ENCODE results near the gene MXRA8.
A peak's percentile ranks its signal among the peaks of the same experiment; 100 is the strongest.

Gene MXRA8

DNA sequence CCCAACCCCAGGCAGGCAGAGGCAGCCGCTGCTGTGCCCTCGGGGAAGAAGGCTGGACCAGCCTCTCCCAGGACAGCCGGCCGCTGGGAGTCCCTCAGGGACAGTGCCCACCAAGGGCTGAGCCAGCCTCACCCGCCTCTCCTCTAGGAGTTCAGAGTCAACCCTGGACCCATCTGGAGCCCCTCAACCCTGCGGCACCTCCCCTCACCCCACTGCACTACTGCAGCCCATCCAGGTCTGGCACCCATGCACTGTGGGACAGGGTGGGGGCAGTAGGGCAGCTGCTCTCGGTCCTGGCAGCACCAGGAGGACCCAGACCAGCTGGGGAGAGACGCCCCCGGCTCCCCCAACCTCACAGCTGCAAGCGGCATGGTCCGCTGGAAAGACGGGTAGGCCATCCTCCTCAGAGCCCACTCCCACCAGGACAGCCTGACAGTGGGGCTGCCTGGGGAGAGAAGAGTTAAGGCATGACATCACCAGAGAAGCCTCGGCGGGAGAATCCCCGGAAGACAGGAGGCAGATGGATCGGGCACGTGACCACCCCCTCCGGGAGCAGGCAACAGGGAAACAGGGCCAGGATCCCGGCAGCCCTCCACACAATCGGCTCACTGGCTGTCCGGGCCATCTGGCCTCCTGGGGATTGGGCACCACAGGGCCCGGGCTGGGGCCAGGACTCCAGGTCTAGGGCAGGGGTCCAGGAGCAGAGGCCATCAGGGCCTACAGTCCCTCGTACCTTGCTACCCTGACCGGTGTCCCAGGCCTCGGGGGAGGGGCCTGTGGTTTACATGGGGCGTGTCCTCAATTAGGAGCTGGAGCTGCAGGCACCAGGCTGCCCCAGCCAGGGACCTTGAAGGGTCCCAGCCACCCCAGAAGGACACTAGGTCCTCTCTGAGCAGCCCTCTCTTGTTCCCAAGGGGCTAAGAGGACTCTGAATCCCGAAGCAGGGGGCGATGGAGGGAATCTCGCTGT is 53.7 kb downstream of the MXRA8 start:
- peak overlapping the region in 20 of 21 experiments; percentile 40 to 97 (median 83) for H3K27ac ChIP-seq
- H3K4me3 ChIP-seq, result peak overlapping the region; percentile 18 to 92 (median 90)

DNA sequence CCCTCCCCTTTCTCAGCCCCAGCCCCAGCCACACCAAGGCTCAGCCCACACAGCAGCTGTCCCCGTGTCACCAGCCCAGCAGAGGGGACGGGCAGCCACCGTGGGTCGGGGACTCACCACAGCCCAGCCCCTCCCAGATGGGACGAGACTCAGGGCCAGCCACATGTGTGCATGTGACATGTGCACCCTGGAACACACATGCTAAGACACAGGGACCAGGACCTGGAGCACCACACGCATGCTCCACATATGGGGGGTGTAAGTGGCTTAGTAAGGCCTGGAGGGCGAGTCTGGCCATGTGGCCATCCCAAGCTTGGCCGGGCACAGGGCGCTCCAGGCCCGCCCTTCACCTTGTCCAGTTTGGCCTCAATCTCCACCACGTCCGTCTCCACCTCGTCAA is 54.6 kb downstream of the MXRA8 start:
- Histone ChIP-seq H3K27ac (peak overlapping the region in 18 of 21 experiments; percentile 36 to 97 (median 83)), H3K4me3 (peak overlapping the region in 1 of 7 experiments; percentile 81)

DNA sequence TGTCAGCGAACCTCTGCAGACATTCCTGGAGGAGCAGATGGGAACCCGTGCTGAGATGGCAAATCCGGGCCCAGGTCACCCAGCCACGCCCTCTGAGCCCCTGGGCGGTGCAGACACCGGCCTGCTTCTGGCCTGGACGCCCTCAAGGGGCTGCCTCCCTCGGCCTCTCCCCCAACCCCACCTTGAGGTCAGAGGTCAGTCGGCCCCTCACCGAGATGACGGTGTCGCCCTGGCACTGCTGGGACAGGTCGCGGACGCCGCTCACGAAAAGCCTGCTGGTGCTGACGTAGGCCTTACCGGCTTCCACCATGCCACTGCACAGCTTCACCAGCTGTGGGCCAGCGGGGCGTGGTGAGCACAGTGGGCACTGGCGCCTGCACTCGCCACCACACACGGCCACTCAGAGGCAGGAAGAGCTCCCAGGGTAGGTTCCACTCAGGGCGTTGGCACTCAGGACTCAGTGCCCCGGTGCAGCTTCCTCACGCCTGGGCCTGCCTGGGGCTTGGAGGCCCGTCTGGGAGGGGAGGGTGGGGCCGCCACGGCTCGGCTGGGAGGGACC is 55.3 kb downstream of the MXRA8 start:
- Histone ChIP-seq H3K4me3 (no peak overlapping the region), H3K27ac (peak overlapping the region in 15 of 21 experiments; percentile 8 to 97 (median 83))
